ENCODE measurements around the gene HRH2.
A peak's percentile ranks its signal among the peaks of the same experiment; 100 is the strongest.
"Not testable (repeated sequence)": the region's sequence is repeated elsewhere in the genome, so short reads cannot be mapped to it uniquely, and the experiment has no call there.

HRH2 gene

DNA sequence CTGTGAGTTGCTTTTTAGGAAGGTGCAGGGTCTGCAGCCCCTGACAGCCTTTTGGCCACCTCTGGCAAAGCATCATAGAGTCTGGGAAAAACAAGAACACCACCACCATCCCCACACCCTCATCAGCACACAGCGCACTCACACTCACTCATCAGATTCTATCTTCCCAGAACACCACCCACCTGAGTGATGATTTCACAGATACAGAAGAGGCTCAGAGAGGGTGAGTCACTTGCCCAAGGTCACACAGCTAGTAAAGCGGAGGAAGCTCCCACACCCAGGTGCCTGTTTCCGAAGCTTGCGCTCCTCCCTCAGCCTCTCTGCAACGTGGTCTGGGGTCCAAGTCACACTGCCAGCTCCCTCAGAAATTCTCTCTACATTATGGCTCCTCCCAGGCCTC lies 41.8 kb upstream of the HRH2 start:
- Histone ChIP-seq H3K4me1 (ENCODE audit: control extremely low read depth in 1 of 4, control insufficient read depth in 4 of 4, insufficient read depth in 4 of 4, low read length in 3 of 4) (peaks cover 0 to 8% (median 5%) of the 10 kb centered on the region in 4 experiments), H3K27ac (ENCODE audit: insufficient read depth in 1 of 2, low read depth in 1 of 2, low read length in 2 of 2, poor library complexity in 1 of 2, severe bottlenecking in 2 of 2) (no peak overlapping the region), H3K9me3 (ENCODE audit: control extremely low read depth in 1 of 5, control insufficient read depth in 4 of 5, insufficient read depth in 2 of 5, low read depth in 1 of 5, low read length in 4 of 5) (no peaks in the 10 kb centered on the region), H3K4me3 (ENCODE audit: control insufficient read depth in 1 of 7, extremely low read depth in 1 of 7, insufficient read depth in 4 of 7, low read depth in 2 of 7, low read length in 6 of 7) (no peak overlapping the region), H3K36me3 (ENCODE audit: control insufficient read depth in 4 of 4, insufficient read depth in 4 of 4, low read length in 3 of 4) (no peaks in the 10 kb centered on the region), H3K27me3 (replicated peaks in 2 of 5; ENCODE audit: control insufficient read depth in 4 of 5, insufficient read depth in 5 of 5, low read length in 4 of 5) (peaks cover 0 to 5% (median 0%) of the 10 kb centered on the region in 5 experiments)
- 92% methylated on average over 4 of the region's 5 CpGs for WGBS (ENCODE audit: insufficient coverage)
- POLR2A ChIA-PET: no interaction called here
- DNase-seq: no peak
- CTCF ChIA-PET: no interaction called here

- H3K4me1 ChIP-seq (ENCODE audit: control extremely low read depth in 1 of 4, control insufficient read depth in 4 of 4, insufficient read depth in 4 of 4, low read length in 3 of 4); H3K27ac ChIP-seq (ENCODE audit: insufficient read depth in 1 of 2, low read depth in 1 of 2, low read length in 2 of 2, poor library complexity in 1 of 2, severe bottlenecking in 2 of 2); DNase-seq; H3K9me3 ChIP-seq (ENCODE audit: control extremely low read depth in 1 of 5, control insufficient read depth in 4 of 5, insufficient read depth in 2 of 5, low read depth in 1 of 5, low read length in 4 of 5); POLR2A ChIA-PET; H3K36me3 ChIP-seq (ENCODE audit: control insufficient read depth in 4 of 4, insufficient read depth in 4 of 4, low read length in 3 of 4); H3K27me3 ChIP-seq (replicated peaks in 2 of 5; ENCODE audit: control insufficient read depth in 4 of 5, insufficient read depth in 5 of 5, low read length in 4 of 5); H3K4me3 ChIP-seq (ENCODE audit: control insufficient read depth in 1 of 7, extremely low read depth in 1 of 7, insufficient read depth in 4 of 7, low read depth in 2 of 7, low read length in 6 of 7): not testable (repeated sequence)
- over 99% methylated on average over 13 of the region's 13 CpGs for WGBS (ENCODE audit: insufficient coverage)
- CTCF ChIA-PET: interaction anchor here (0.6 to 1.1 kb wide), 2 partner anchors 10 to 936 kb away, joined by 3 read pairs; no protein-coding TSS in a partner anchor
Measured at GRCh38 chr5:175616527-175616926, 41.3 kb upstream of the HRH2 start.

DNA sequence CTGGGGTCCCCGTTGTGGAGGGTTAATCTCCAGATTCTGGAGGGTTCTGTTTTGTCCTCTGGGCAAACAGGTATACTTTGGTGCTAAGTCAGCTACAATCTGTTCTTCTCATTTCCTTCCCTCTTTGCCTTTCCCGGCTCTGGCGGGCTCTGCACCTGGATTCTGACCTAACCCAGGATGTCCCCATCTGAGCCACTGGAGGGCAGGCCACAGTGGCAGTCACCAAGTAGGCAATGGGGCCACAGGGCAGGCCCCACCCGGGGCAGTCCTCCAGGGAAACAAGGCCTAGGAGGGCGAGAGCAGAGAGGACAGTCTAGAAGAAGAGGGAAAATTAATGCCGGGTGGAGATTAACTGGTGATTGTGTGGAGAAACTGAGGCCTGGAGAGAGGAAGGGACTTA lies 40.4 kb upstream of the HRH2 start:
- no peaks in the 10 kb centered on the region for H3K36me3 ChIP-seq (ENCODE audit: control insufficient read depth in 4 of 4, insufficient read depth in 4 of 4, low read length in 3 of 4)
- WGBS (ENCODE audit: insufficient coverage): 39% methylated on average over 5 of the region's 6 CpGs
- H3K4me1 ChIP-seq (ENCODE audit: control extremely low read depth in 1 of 4, control insufficient read depth in 4 of 4, insufficient read depth in 4 of 4, low read length in 3 of 4): peaks cover 0 to 8% (median 5%) of the 10 kb centered on the region in 4 experiments
- H3K27me3 ChIP-seq (replicated peaks in 2 of 5; ENCODE audit: control insufficient read depth in 4 of 5, insufficient read depth in 5 of 5, low read length in 4 of 5): peaks cover 0 to 5% (median 0%) of the 10 kb centered on the region in 5 experiments
- peak; percentile 7 to 22 (median 11) for DNase-seq
- H3K9me3 ChIP-seq (ENCODE audit: control extremely low read depth in 1 of 5, control insufficient read depth in 4 of 5, insufficient read depth in 2 of 5, low read depth in 1 of 5, low read length in 4 of 5): peaks cover 0 to 9% (median 0%) of the 10 kb centered on the region in 5 experiments
- no peak overlapping the region for H3K27ac ChIP-seq (ENCODE audit: insufficient read depth in 1 of 2, low read depth in 1 of 2, low read length in 2 of 2, poor library complexity in 1 of 2, severe bottlenecking in 2 of 2)
- ChIA-PET CTCF (interaction anchor here (1.1 kb wide), 1 partner anchor 11 kb away, joined by 3 read pairs; no protein-coding TSS in a partner anchor), POLR2A (no interaction called here)
- no peak overlapping the region for H3K4me3 ChIP-seq (ENCODE audit: control insufficient read depth in 1 of 7, extremely low read depth in 1 of 7, insufficient read depth in 4 of 7, low read depth in 2 of 7, low read length in 6 of 7)

DNA sequence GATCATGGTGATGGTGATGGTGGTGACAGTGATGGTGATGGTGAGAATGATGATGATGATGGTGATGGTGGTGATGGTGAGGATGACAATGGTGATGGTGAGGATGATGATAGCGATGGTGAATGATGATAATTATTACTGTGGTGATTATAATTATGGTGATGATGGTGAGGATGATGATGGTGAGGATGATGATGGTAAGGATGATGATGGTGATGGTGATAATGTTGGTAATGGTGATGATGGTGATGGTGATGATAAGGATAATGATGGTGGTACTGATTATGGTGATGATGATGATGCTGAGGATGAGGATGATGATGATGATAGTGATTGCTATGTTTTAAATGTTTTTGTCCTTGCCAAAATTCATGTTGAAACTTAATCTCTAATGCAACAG lies 37.3 kb upstream of the HRH2 start:
- Histone ChIP-seq H3K27ac (ENCODE audit: insufficient read depth in 1 of 2, low read depth in 1 of 2, low read length in 2 of 2, poor library complexity in 1 of 2, severe bottlenecking in 2 of 2) (no peak overlapping the region), H3K4me3 (ENCODE audit: control insufficient read depth in 1 of 7, extremely low read depth in 1 of 7, insufficient read depth in 4 of 7, low read depth in 2 of 7, low read length in 6 of 7) (no peak overlapping the region), H3K4me1 (ENCODE audit: control extremely low read depth in 1 of 4, control insufficient read depth in 4 of 4, insufficient read depth in 4 of 4, low read length in 3 of 4) (peaks cover 0 to 8% (median 5%) of the 10 kb centered on the region in 4 experiments), H3K36me3 (ENCODE audit: control insufficient read depth in 4 of 4, insufficient read depth in 4 of 4, low read length in 3 of 4) (no peaks in the 10 kb centered on the region), H3K27me3 (replicated peaks in 2 of 5; ENCODE audit: control insufficient read depth in 4 of 5, insufficient read depth in 5 of 5, low read length in 4 of 5) (peaks cover 0 to 1% (median 0%) of the 10 kb centered on the region in 5 experiments), H3K9me3 (ENCODE audit: control extremely low read depth in 1 of 5, control insufficient read depth in 4 of 5, insufficient read depth in 2 of 5, low read depth in 1 of 5, low read length in 4 of 5) (peaks cover 0 to 15% (median 3%) of the 10 kb centered on the region in 5 experiments)
- ChIA-PET CTCF (no interaction called here), POLR2A (no interaction called here)
- DNase-seq: no peak
- WGBS (ENCODE audit: insufficient coverage): 100% methylated on average over 1 of the region's 1 CpG

- Histone ChIP-seq H3K36me3 (ENCODE audit: control insufficient read depth in 4 of 4, insufficient read depth in 4 of 4, low read length in 3 of 4) (no peaks in the 10 kb centered on the region), H3K9me3 (ENCODE audit: control extremely low read depth in 1 of 5, control insufficient read depth in 4 of 5, insufficient read depth in 2 of 5, low read depth in 1 of 5, low read length in 4 of 5) (peaks cover 0 to 22% (median 11%) of the 10 kb centered on the region in 5 experiments), H3K4me3 (ENCODE audit: control insufficient read depth in 1 of 7, extremely low read depth in 1 of 7, insufficient read depth in 4 of 7, low read depth in 2 of 7, low read length in 6 of 7) (no peak overlapping the region), H3K4me1 (ENCODE audit: control extremely low read depth in 1 of 4, control insufficient read depth in 4 of 4, insufficient read depth in 4 of 4, low read length in 3 of 4) (peaks cover 0 to 8% (median 5%) of the 10 kb centered on the region in 4 experiments), H3K27me3 (replicated peaks in 2 of 5; ENCODE audit: control insufficient read depth in 4 of 5, insufficient read depth in 5 of 5, low read length in 4 of 5) (peaks cover 0 to 1% (median 0%) of the 10 kb centered on the region in 5 experiments), H3K27ac (ENCODE audit: insufficient read depth in 1 of 2, low read depth in 1 of 2, low read length in 2 of 2, poor library complexity in 1 of 2, severe bottlenecking in 2 of 2) (no peak overlapping the region)
- ChIA-PET CTCF (interaction anchor here (1.0 kb wide), 1 partner anchor 12 kb away, joined by 3 read pairs; no protein-coding TSS in a partner anchor), POLR2A (no interaction called here)
- DNase-seq: no peak
- 83% methylated on average over 1 of the region's 1 CpG for WGBS (ENCODE audit: insufficient coverage)
Measured at GRCh38 chr5:175621971-175622370, 35.9 kb upstream of the HRH2 start.

DNA sequence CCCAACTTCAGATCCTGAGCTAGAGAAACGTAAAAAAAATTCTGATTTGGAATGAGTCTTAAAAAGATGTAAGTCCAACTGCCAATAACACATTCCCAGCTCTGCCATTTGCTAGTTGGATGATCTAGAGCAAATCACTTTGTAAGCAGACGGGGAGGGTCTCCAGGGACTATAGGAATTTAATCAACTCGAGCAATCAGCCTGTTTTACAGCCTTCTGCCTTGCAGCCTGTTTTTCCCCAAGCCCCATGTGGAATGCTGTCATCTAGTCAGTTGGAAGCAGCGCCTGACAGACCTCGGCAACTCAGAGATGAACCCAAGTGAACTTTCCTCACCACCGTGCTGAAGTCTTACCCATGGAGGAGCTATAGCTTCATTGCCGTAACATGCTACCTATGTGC lies 34.8 kb upstream of the HRH2 start:
- ChIA-PET POLR2A (no interaction called here), CTCF (no interaction called here)
- no peak for DNase-seq
- 94% methylated on average over 6 of the region's 7 CpGs for WGBS (ENCODE audit: insufficient coverage)
- Histone ChIP-seq H3K4me3 (ENCODE audit: control insufficient read depth in 1 of 7, extremely low read depth in 1 of 7, insufficient read depth in 4 of 7, low read depth in 2 of 7, low read length in 6 of 7) (no peak overlapping the region), H3K9me3 (ENCODE audit: control extremely low read depth in 1 of 5, control insufficient read depth in 4 of 5, insufficient read depth in 2 of 5, low read depth in 1 of 5, low read length in 4 of 5) (peaks cover 0 to 22% (median 11%) of the 10 kb centered on the region in 5 experiments), H3K27ac (ENCODE audit: insufficient read depth in 1 of 2, low read depth in 1 of 2, low read length in 2 of 2, poor library complexity in 1 of 2, severe bottlenecking in 2 of 2) (no peak overlapping the region), H3K36me3 (ENCODE audit: control insufficient read depth in 4 of 4, insufficient read depth in 4 of 4, low read length in 3 of 4) (no peaks in the 10 kb centered on the region), H3K27me3 (replicated peaks in 2 of 5; ENCODE audit: control insufficient read depth in 4 of 5, insufficient read depth in 5 of 5, low read length in 4 of 5) (peaks cover 0 to under 1% (median 0%) of the 10 kb centered on the region in 5 experiments), H3K4me1 (ENCODE audit: control extremely low read depth in 1 of 4, control insufficient read depth in 4 of 4, insufficient read depth in 4 of 4, low read length in 3 of 4) (peaks cover 0 to 7% (median 0%) of the 10 kb centered on the region in 4 experiments)

DNA sequence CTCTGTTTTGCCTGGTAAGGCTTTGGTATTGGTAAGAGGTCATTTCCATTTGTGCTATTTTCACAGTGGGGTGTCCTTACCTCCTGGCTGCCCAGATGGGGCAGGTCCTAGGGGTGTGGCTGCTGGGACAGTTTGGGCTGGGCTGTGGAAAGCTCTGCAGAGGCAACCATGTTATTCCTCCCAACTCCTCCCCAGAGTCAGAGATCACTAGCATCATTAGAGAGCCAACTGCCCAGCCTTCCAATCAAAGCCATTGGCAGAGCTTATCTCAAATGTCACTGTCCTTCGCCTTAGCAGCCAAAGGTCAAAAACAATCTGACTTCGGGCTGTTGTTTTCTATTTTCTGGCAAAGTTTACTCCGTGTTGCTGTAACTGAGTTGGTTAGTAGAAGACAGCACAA lies 33.6 kb upstream of the HRH2 start:
- Histone ChIP-seq H3K4me1 (ENCODE audit: control extremely low read depth in 1 of 4, control insufficient read depth in 4 of 4, insufficient read depth in 4 of 4, low read length in 3 of 4) (peaks cover 0 to 1% (median 0%) of the 10 kb centered on the region in 4 experiments), H3K27ac (ENCODE audit: insufficient read depth in 1 of 2, low read depth in 1 of 2, low read length in 2 of 2, poor library complexity in 1 of 2, severe bottlenecking in 2 of 2) (no peak overlapping the region), H3K4me3 (ENCODE audit: control insufficient read depth in 1 of 7, extremely low read depth in 1 of 7, insufficient read depth in 4 of 7, low read depth in 2 of 7, low read length in 6 of 7) (no peak overlapping the region), H3K36me3 (ENCODE audit: control insufficient read depth in 4 of 4, insufficient read depth in 4 of 4, low read length in 3 of 4) (no peaks in the 10 kb centered on the region), H3K27me3 (replicated peaks in 2 of 5; ENCODE audit: control insufficient read depth in 4 of 5, insufficient read depth in 5 of 5, low read length in 4 of 5) (peaks cover 0 to 3% (median 0%) of the 10 kb centered on the region in 5 experiments), H3K9me3 (ENCODE audit: control extremely low read depth in 1 of 5, control insufficient read depth in 4 of 5, insufficient read depth in 2 of 5, low read depth in 1 of 5, low read length in 4 of 5) (peaks cover 0 to 22% (median 11%) of the 10 kb centered on the region in 5 experiments)
- 100% methylated on average over 3 of the region's 3 CpGs for WGBS (ENCODE audit: insufficient coverage)
- no peak for DNase-seq
- ChIA-PET CTCF (interaction anchor here (0.7 kb wide), 1 partner anchor 688 kb away, joined by 4 read pairs; no protein-coding TSS in a partner anchor), POLR2A (no interaction called here)

All from common myeloid progenitor, CD34-positive (primary cell).